GM12878 (cell line): ENCODE results near the gene LSMEM2. TPM values are rescaled to one million over a fixed set of nuclear protein-coding genes. Genes with fewer than 3 reads are reported as not detected.

Source experiments
- ATAC-seq: fragments of 200-7000 bp; cut with Tn5 transposase; 3 replicates; pipeline ENCODE4 v1.9.1; 2020; ENCODE audit warnings: mild to moderate bottlenecking, moderate library complexity
- BruUV-seq: library from RNA; stranded (reverse); fragments of 400-500 nt; replicated peaks from 2 replicates; lab custom pipeline; 2021; lab: Mats Ljungman, UMichigan
- CTCF ChIA-PET: fragments of 300-600 bp; sonication (Branson Sonifier 250); formaldehyde crosslinking; extraction: SDS; loops from one replicate; lab custom pipeline; 2021; ENCODE audit warnings: inconsistent platforms; lab: Yijun Ruan, JAX
- POLR2A ChIA-PET: fragments of 350-600 bp; formaldehyde crosslinking; extraction: SDS; loops from one replicate; lab custom pipeline; 2021; ENCODE audit warnings: inconsistent platforms; lab: Charles Lee
- RAD21 ChIA-PET: fragments of 300-600 bp; sonication (Branson Sonifier 250); formaldehyde crosslinking; loops from one replicate; lab custom pipeline; 2023; ENCODE audit warnings: antibody characterized with exemption; ENCODE audit not compliant: unreplicated experiment; lab: Charles Lee
- SMC1A ChIA-PET: fragments of 300-600 bp; sonication (Branson Sonifier 250); formaldehyde crosslinking; loops from one replicate; lab custom pipeline; 2023; ENCODE audit not compliant: unreplicated experiment, uncharacterized antibody; lab: Charles Lee
- DNase-seq: peaks from one replicate; pipeline ENCODE4 v3.0.0-alpha.2; 2011; ENCODE audit warnings: low read depth, low spot score
- FAIRE-seq: peaks from 3 replicates; lab custom pipeline; 2011; peaks lifted over from hg19 to GRCh38; lab: Jason Lieb, UNC
- H2AFZ ChIP-seq: 2 replicates; pipeline ENCODE4 v1.6.0; 2011; ENCODE audit warnings: low read depth, low read length, control low read depth; ENCODE audit not compliant: control insufficient read depth
- H3K27ac ChIP-seq: 2 replicates; pipeline ENCODE4 v1.5.1; 2011; ENCODE audit warnings: control low read depth; ENCODE audit not compliant: control insufficient read depth, insufficient read depth
- H3K27me3 ChIP-seq, 2 experiments: replicated peaks in 1 of 2; 2 replicates each; pipeline versions ENCODE4 v1.6.0 to v1.6.1; 2011; ENCODE audit warnings: low read length in 1 of 2; ENCODE audit not compliant: control insufficient read depth in 2 of 2, insufficient read depth in 2 of 2
- H3K36me3 ChIP-seq, 2 experiments: 2 replicates each; pipeline ENCODE4 v1.5.1; 2011; ENCODE audit warnings: low read length in 1 of 2; ENCODE audit not compliant: control insufficient read depth in 2 of 2, insufficient read depth in 2 of 2
- H3K4me1 ChIP-seq: 2 replicates; pipeline ENCODE4 v1.6.1; 2011; ENCODE audit warnings: mild to moderate bottlenecking, low read length, moderate library complexity, mixed read lengths; ENCODE audit not compliant: control insufficient read depth, insufficient read depth
- H3K4me2 ChIP-seq: 2 replicates; pipeline ENCODE4 v1.6.0; 2011; ENCODE audit warnings: control low read depth; ENCODE audit not compliant: control insufficient read depth, insufficient read depth
- H3K4me3 ChIP-seq: fragments of 200-600 bp; sonication (generic); 2 replicates; pipeline ENCODE4 v1.5.1; 2016
- H3K79me2 ChIP-seq: 2 replicates; pipeline ENCODE4 v1.6.0; 2011; ENCODE audit warnings: low read length; ENCODE audit not compliant: control insufficient read depth, insufficient read depth
- H3K9ac ChIP-seq: 2 replicates; pipeline ENCODE4 v1.8.0; 2011; ENCODE audit warnings: low read length, control low read depth, mixed read lengths; ENCODE audit not compliant: control insufficient read depth, insufficient read depth
- H3K9me3 ChIP-seq: replicated peaks from 3 replicates; pipeline ENCODE4 v1.5.1; 2011; ENCODE audit warnings: mild to moderate bottlenecking, low read length; ENCODE audit not compliant: control insufficient read depth, insufficient read depth
- H4K20me1 ChIP-seq: 2 replicates; pipeline ENCODE4 v1.6.0; 2011; ENCODE audit not compliant: control insufficient read depth, insufficient read depth
- CBX5 ChIP-seq: sonication (generic); IDR thresholded peaks from 2 replicates; pipeline ENCODE4 v1.6.1; 2016; ENCODE audit warnings: low read depth, moderate library complexity, mild to moderate bottlenecking, inconsistent platforms
- CHD4 ChIP-seq: fragments of 200-600 bp; sonication (generic); IDR thresholded peaks from 2 replicates; pipeline ENCODE4 v1.6.1; 2016; ENCODE audit warnings: mild to moderate bottlenecking
- DPF2 ChIP-seq: fragments of 450-650 bp; IDR thresholded peaks from 2 replicates; pipeline ENCODE4 v1.6.1; 2017; ENCODE audit warnings: mild to moderate bottlenecking
- ELK1 ChIP-seq: IDR thresholded peaks from 2 replicates; pipeline ENCODE4 v1.6.1; 2012; ENCODE audit warnings: low read depth, low read length, improper control_type of control experiment
- ESRRA ChIP-seq: IDR thresholded peaks from 2 replicates; pipeline ENCODE4 v1.6.1; 2012; ENCODE audit warnings: mild to moderate bottlenecking, low read length, improper control_type of control experiment
- FOXM1 ChIP-seq: IDR thresholded peaks from 2 replicates; pipeline ENCODE4 v1.6.1; 2012; ENCODE audit warnings: low read depth, mild to moderate bottlenecking, inconsistent platforms, low read length, moderate library complexity
- GABPA ChIP-seq: IDR thresholded peaks from 2 replicates; pipeline ENCODE4 v1.6.1; 2014; ENCODE audit warnings: antibody characterized with exemption, low read depth, mild to moderate bottlenecking, inconsistent platforms
- KLF5 ChIP-seq: fragments of 450-650 bp; IDR thresholded peaks from 2 replicates; pipeline ENCODE4 v1.6.1; 2014; ENCODE audit warnings: mild to moderate bottlenecking; ENCODE audit not compliant: partially characterized antibody
- NBN ChIP-seq: fragments of 450-650 bp; IDR thresholded peaks from 2 replicates; pipeline ENCODE4 v1.6.1; 2016
- NFIC ChIP-seq: IDR thresholded peaks from 2 replicates; pipeline ENCODE4 v1.6.1; 2012; ENCODE audit warnings: low read depth, mild to moderate bottlenecking, inconsistent platforms, low read length, moderate library complexity
- PBX3 ChIP-seq: IDR thresholded peaks from 2 replicates; pipeline ENCODE4 v1.6.1; 2011; ENCODE audit warnings: mild to moderate bottlenecking, low read depth, low read length, moderate library complexity; ENCODE audit not compliant: insufficient replicate concordance
- PML ChIP-seq: IDR thresholded peaks from 2 replicates; pipeline ENCODE4 v1.6.1; 2012; ENCODE audit warnings: low read length, inconsistent platforms
- RUNX3 ChIP-seq: IDR thresholded peaks from 2 replicates; pipeline ENCODE4 v1.6.1; 2012; ENCODE audit warnings: low read length, inconsistent platforms
- SMAD5 ChIP-seq: IDR thresholded peaks from 2 replicates; pipeline ENCODE4 v1.6.1; 2016; ENCODE audit warnings: antibody characterized with exemption, low read depth
- SP1 ChIP-seq: IDR thresholded peaks from one replicate; pipeline ENCODE4 v1.6.1; 2011; ENCODE audit warnings: low read depth, low read length
- SREBF1 ChIP-seq: IDR thresholded peaks from 2 replicates; pipeline ENCODE4 v1.6.1; 2012; ENCODE audit warnings: mild to moderate bottlenecking, low read length
- TCF12 ChIP-seq: IDR thresholded peaks from 2 replicates; pipeline ENCODE4 v1.6.1; 2011; ENCODE audit warnings: low read depth, mild to moderate bottlenecking, low read length
- TCF7 ChIP-seq: IDR thresholded peaks from 2 replicates; pipeline ENCODE4 v1.6.1; 2014; ENCODE audit warnings: antibody characterized with exemption, borderline replicate concordance
- WGBS: methylation state at CpG from one replicate; pipeline ENCODE4 v1.1.6; 2016; ENCODE audit warnings: low lambda C conversion rate; ENCODE audit not compliant: insufficient replicate concordance, insufficient coverage; ENCODE audit errors: missing lambda C conversion rate; 5-methylcytosine and 5-hydroxymethylcytosine counted together
- in situ Hi-C: fragments of 300-500 bp; cut with MboI; formaldehyde crosslinking; loops from 9 replicates; pipeline ENCODE4 v1.14.3; 2018; ENCODE audit warnings: mixed read lengths
- intact Hi-C: fragments of 100-400 bp; cut with micrococcal nuclease; formaldehyde crosslinking; loops from one replicate; pipeline ENCODE4 v1.14.2; 2022; ENCODE audit not compliant: unreplicated experiment
- polyA plus RNA-seq, 11 experiments: library from polyadenylated mRNA; depleted of rRNA in 4 of 11; unstranded in 6 of 11; stranded (reverse) in 5 of 11; fragments of >200 nt; fragmentation: Nextera tagmentation in 4 of 11; fragmentation: Illumina TruSeq in 1 of 11; extraction: Ambion mirVana in 4 of 11; extraction: Trizol in 1 of 11; gene quantifications; 1 replicate in 1 of 11; 2 replicates in 10 of 11; pipeline versions ENCODE4 v1.2.1 to v1.2.3, GENCODE V29; 2011 to 2016; ENCODE audit warnings: inconsistent platforms in 2 of 11, missing spikeins in 2 of 11, low read depth in 1 of 11
- total RNA-seq, 4 experiments: library from RNA; depleted of rRNA in 3 of 4; stranded (reverse); fragments of >200 nt in 3 of 4; fragmentation: Illumina TruSeq in 1 of 4; extraction: Trizol in 1 of 4; gene quantifications; 2 replicates each; pipeline versions ENCODE4 v1.2.1 to v1.2.3, GENCODE V29; 2013 to 2021

Gene LSMEM2
- total and polyA plus RNA-seq, 10 of the 15 experiments (the other 5 are each of a cell fraction or from before 2014, with no cell fraction given) = 0.17 TPM; not detected in 9

DNA sequence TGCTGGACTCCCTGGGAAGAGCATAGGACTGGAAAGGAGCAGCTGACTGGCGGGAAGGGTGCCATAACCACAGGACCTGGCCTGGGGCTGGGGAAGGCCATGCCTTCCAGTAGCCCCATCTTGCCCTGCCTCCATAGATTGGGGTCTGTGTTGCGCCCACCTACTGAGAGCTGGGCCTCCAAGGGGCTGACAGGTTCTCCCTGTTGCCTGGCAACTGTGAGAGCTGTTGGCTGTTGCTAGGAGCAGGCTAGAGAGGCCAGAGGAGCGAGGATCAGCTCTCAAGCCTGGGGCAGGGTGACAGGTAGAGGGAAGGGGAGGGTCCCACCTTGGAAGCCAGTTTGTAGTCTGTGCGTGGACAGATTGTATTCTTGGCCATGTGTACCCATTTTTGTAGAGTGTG, 45.7 kb upstream of the LSMEM2 start:
- DNase-seq (no peak), FAIRE-seq (no peak), ATAC-seq (no peak)
- WGBS = 73% methylated on average over 4 of the region's 4 CpGs
- peaks cover 16% of the 10 kb centered on the region for H3K4me1 ChIP-seq
- BruUV-seq = no TSS peak
- ChIA-PET CTCF (interaction anchor here (1.1 kb wide), 1 partner anchor 14 kb away, joined by 3 read pairs; no protein-coding TSS in a partner anchor), POLR2A (interaction anchor here (2.5 kb wide), 1 partner anchor 10 kb away, joined by 9 read pairs; no protein-coding TSS in a partner anchor), SMC1A (no interaction called here), RAD21 (no interaction called here)
- peaks cover 22% of the 10 kb centered on the region for H3K79me2 ChIP-seq
- H3K9ac ChIP-seq = no peak overlapping the region
- no peaks in the 10 kb centered on the region for H3K27me3 ChIP-seq
- no peak for TF ChIP-seq FOXM1
- no peak for TF ChIP-seq DPF2
- TF ChIP-seq PML = no peak
- no peak for TF ChIP-seq GABPA
- no peak for TF ChIP-seq SMAD5
- no peak for TF ChIP-seq TCF7
- TF ChIP-seq RUNX3 = no peak
- TF ChIP-seq KLF5 = no peak
- TF ChIP-seq ELK1 = no peak
- no peak for TF ChIP-seq PBX3
- TF ChIP-seq NBN = no peak
- no peak for TF ChIP-seq CHD4
- no peak for TF ChIP-seq SP1
- no peak for TF ChIP-seq NFIC
- TF ChIP-seq SREBF1 = no peak
- no peak for TF ChIP-seq ESRRA
- no peak for TF ChIP-seq TCF12
- no peak for TF ChIP-seq CBX5
- no peaks in the 10 kb centered on the region; a peak in 1 of 4 replicates for H3K36me3 ChIP-seq
- no peaks in the 10 kb centered on the region for H3K9me3 ChIP-seq
- in situ Hi-C loops (no loop called here), intact Hi-C loops (no loop called here)
- no peak overlapping the region for H3K27ac ChIP-seq
- H2AFZ ChIP-seq = no peak overlapping the region
- H3K4me3 ChIP-seq = no peak overlapping the region
- H4K20me1 ChIP-seq = no peaks in the 10 kb centered on the region
- H3K4me2 ChIP-seq = no peak overlapping the region
